Esophagus muscularis mucosa (tissue), 4 donors: Measurements from ENCODE around the gene HPDL. TPM values are rescaled to one million over a fixed set of nuclear protein-coding genes. Genes with fewer than 3 reads are reported as not detected.

Experiments used
- DNase-seq: peaks from one replicate; pipeline ENCODE4 v3.0.0-alpha.2; 2017; ENCODE audit errors: extremely low spot score
- H3K27ac ChIP-seq, 4 donors: fragments of 200-600 bp; sonication (generic); replicated peaks in 1 of 4; 1 replicate in 3 of 4; 2 replicates in 1 of 4; pipeline ENCODE4 v1.5.1; 2016 to 2019; ENCODE audit warnings: mild to moderate bottlenecking in 1 of 4
- H3K27me3 ChIP-seq, 4 donors: fragments of 200-600 bp; sonication (generic); one replicate each; pipeline versions ENCODE4 v1.5.1 to v1.6.0; 2016 to 2019
- H3K36me3 ChIP-seq, 4 donors: fragments of 200-600 bp; sonication (generic); one replicate each; pipeline ENCODE4 v1.5.1; 2016 to 2019
- H3K4me1 ChIP-seq, 4 donors: fragments of 200-600 bp; sonication (generic); one replicate each; pipeline ENCODE4 v1.5.1; 2016 to 2019
- H3K4me3 ChIP-seq, 4 donors: fragments of 200-600 bp; sonication (generic); 1 replicate in 2 of 4; 2 replicates in 2 of 4; pipeline ENCODE4 v1.5.1; 2016 to 2019; ENCODE audit warnings: mild to moderate bottlenecking in 4 of 4, moderate library complexity in 1 of 4
- H3K9me3 ChIP-seq, 4 donors: fragments of 200-600 bp; sonication (generic); 1 replicate in 3 of 4; 2 replicates in 1 of 4; pipeline ENCODE4 v1.5.1; 2016 to 2019
- CTCF ChIP-seq, 3 experiments: fragments of 200-600 bp in 2 of 3; fragments of 450-650 bp in 1 of 3; sonication (generic) in 2 of 3; IDR thresholded peaks; one replicate each; pipeline ENCODE4 v1.5.1; 2017 to 2019; ENCODE audit warnings: antibody characterized with exemption in 3 of 3, mild to moderate bottlenecking in 2 of 3, moderate library complexity in 1 of 3
- EP300 ChIP-seq: sonication (generic); formaldehyde crosslinking; IDR thresholded peaks from one replicate; pipeline ENCODE4 v1.6.1; 2017; ENCODE audit warnings: antibody characterized with exemption
- POLR2A ChIP-seq: fragments of 450-650 bp; IDR thresholded peaks from one replicate; pipeline ENCODE4 v1.6.1; 2017; ENCODE audit warnings: antibody characterized with exemption, moderate library complexity, mild to moderate bottlenecking, low read depth
- POLR2AphosphoS5 ChIP-seq, 2 donors: sonication (generic); formaldehyde crosslinking; IDR thresholded peaks; one replicate each; pipeline ENCODE4 v1.6.1; 2017; ENCODE audit warnings: antibody characterized with exemption in 2 of 2
- WGBS: methylation state at CpG from one replicate; pipeline ENCODE4 v1.1.5; 2018; 5-methylcytosine and 5-hydroxymethylcytosine counted together
- intact Hi-C: fragments of 100-400 bp; cut with DNase I; formaldehyde crosslinking; loops from one replicate; pipeline ENCODE4 v1.15.1; 2023
- total RNA-seq, 4 donors: library from RNA; depleted of rRNA; stranded (reverse); fragments of >200 nt; gene quantifications; one replicate each; pipeline versions ENCODE4 v1.1.0 to v1.2.1, GENCODE V29; 2016

Gene HPDL
- total RNA-seq, 4 donors from 2014 or later = 0.17 to 0.19 TPM; not detected in 2

- peaks cover 35 to 58% (median 53%) of the 10 kb centered on the region in 4 donors for H3K36me3 ChIP-seq
These were observed 2.8 kb downstream of the HPDL start for GRCh38 chr1:45329445-45329844.

GRCh38 chr1:45331436-45332345, 5.0 kb downstream of the HPDL start:
- no peak for TF ChIP-seq EP300
- no peak for TF ChIP-seq CTCF (IDR thresholded peaks at IDR 0.05)
- TF ChIP-seq POLR2AphosphoS5 (IDR thresholded peaks at IDR 0.05) = no peak
- no peak for TF ChIP-seq POLR2A
- no peak for DNase-seq
- Histone ChIP-seq H3K27ac (no peak overlapping the region), H3K36me3 (peaks cover 35 to 60% (median 57%) of the 10 kb centered on the region in 4 donors), H3K27me3 (peaks cover 0 to 9% (median 0%) of the 10 kb centered on the region in 4 donors), H3K9me3 (no peaks in the 10 kb centered on the region), H3K4me3 (no peak overlapping the region), H3K4me1 (peaks cover 10 to 14% (median 11%) of the 10 kb centered on the region in 4 donors)
- intact Hi-C loops = no loop called here
- WGBS = 81% methylated on average over 5 of the region's 18 CpGs

More at GRCh38 chr1:45329445-45329844, 2.8 kb downstream of the HPDL start:
- no peak overlapping the region for H3K4me3 ChIP-seq
- WGBS = 81% methylated on average over 4 of the region's 4 CpGs
- H3K27me3 ChIP-seq = peaks cover 0 to 9% (median 0%) of the 10 kb centered on the region in 4 donors
- TF ChIP-seq POLR2A = no peak
- TF ChIP-seq POLR2AphosphoS5 (IDR thresholded peaks at IDR 0.05) = no peak
- no peaks in the 10 kb centered on the region for H3K9me3 ChIP-seq
- H3K27ac ChIP-seq = no peak overlapping the region
- intact Hi-C loops = no loop called here
- no peak for DNase-seq
- H3K4me1 ChIP-seq = peaks cover 14 to 22% (median 17%) of the 10 kb centered on the region in 4 donors

- Histone ChIP-seq H3K27ac (no peak overlapping the region), H3K36me3 (peaks cover 35 to 60% (median 57%) of the 10 kb centered on the region in 4 donors), H3K4me3 (no peak overlapping the region), H3K9me3 (no peaks in the 10 kb centered on the region), H3K27me3 (peaks cover 0 to 7% (median 0%) of the 10 kb centered on the region in 4 donors), H3K4me1 (peaks cover 4 to 7% (median 4%) of the 10 kb centered on the region in 4 donors)
- WGBS = no CpG with 5 or more reads among the region's 10 CpGs
- TF ChIP-seq POLR2A = no peak
- no peak for TF ChIP-seq CTCF (IDR thresholded peaks at IDR 0.05)
- no peak for TF ChIP-seq POLR2AphosphoS5 (IDR thresholded peaks at IDR 0.05)
- no peak for TF ChIP-seq EP300
- DNase-seq = no peak
- intact Hi-C loops = no loop called here
These were observed 5.6 kb downstream of the HPDL start for GRCh38 chr1:45332346-45332720.

GRCh38 chr1:45334308-45335245, 7.9 kb downstream of the HPDL start:
- H3K27ac ChIP-seq = no peak overlapping the region
- peaks cover 35 to 52% (median 48%) of the 10 kb centered on the region in 4 donors for H3K36me3 ChIP-seq
- TF ChIP-seq POLR2A = no peak
- no peak for TF ChIP-seq CTCF (IDR thresholded peaks at IDR 0.05)
- no peak for TF ChIP-seq EP300
- TF ChIP-seq POLR2AphosphoS5 (IDR thresholded peaks at IDR 0.05) = no peak
- H3K9me3 ChIP-seq = no peaks in the 10 kb centered on the region
- no peaks in the 10 kb centered on the region for H3K27me3 ChIP-seq
- 75% methylated on average over 9 of the region's 9 CpGs for WGBS
- intact Hi-C loops = loop anchor here (5.0 kb wide), 1 partner anchor 32 kb away; no protein-coding TSS in a partner anchor
- DNase-seq = no peak
- peaks cover 7 to 14% (median 9%) of the 10 kb centered on the region in 4 donors for H3K4me1 ChIP-seq
- H3K4me3 ChIP-seq = no peak overlapping the region
